ENCODE measurements around the gene NETO2.

Gene NETO2

DNA sequence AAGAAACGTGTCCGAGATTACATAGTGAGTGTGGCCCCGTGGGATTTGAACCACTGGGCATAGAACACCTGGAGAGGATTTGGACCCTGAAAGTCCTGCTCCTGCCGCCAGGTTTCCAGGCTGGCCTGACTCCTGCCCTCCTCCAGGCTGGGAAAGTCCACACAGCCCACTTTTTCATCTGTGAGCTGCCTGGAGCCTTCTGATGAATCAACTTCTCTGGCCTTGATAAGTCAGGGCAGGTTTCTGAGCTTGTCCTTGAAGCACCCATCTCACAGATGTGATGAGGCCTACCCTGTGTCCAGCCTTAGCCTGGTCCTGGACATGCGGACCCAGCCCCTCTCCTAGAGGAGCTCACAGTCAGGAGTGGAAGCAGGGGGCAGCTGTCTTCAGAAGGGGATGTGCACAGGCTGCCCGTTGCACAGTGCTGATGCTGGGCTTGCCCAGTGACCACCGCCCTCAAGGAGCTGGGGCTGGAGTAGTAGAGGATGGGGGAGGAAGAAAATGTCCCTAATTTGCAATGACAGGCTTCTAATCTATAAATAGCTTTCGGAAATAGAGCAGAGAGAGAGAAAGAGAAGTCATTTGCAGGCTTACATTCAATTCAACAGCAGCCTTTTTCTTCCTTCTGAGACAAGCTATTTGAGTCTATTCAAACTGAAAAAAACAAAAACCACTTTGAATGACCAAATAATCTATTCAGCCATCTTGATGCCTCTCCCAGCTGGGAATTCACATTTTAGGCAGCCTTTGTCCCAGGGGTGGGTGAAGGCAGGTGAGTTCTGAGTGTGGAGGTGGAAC, 96.8 kb downstream of the NETO2 start:
- DNase-seq (ENCODE audit: low read depth, low spot score), result no peak

DNA sequence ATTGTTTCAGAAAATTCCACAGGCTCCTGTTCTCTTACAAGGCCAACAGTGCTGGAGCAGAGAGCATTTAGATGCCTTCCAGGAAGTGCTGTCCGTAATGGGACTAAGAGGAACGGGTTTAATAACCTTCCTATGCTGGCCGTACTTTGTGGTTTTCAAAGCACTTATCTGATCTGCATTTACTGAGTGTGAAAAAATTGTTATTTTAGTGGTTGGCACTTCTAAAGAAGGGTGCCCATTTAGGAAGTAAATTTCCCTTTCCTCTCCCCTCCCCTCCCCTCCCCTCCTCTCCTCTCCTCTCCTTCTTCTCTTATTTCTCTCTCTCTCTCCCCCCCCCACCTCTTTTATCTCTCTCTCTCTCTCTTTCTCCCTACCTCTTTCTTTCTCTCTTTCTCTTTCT, 98.3 kb downstream of the NETO2 start:
- no peak for DNase-seq (ENCODE audit: low read depth, low spot score)

GRCh38 chr16:47045023-47045422, 98.7 kb downstream of the NETO2 start:
- DNase-seq (ENCODE audit: low read depth, low spot score), result no peak

DNA sequence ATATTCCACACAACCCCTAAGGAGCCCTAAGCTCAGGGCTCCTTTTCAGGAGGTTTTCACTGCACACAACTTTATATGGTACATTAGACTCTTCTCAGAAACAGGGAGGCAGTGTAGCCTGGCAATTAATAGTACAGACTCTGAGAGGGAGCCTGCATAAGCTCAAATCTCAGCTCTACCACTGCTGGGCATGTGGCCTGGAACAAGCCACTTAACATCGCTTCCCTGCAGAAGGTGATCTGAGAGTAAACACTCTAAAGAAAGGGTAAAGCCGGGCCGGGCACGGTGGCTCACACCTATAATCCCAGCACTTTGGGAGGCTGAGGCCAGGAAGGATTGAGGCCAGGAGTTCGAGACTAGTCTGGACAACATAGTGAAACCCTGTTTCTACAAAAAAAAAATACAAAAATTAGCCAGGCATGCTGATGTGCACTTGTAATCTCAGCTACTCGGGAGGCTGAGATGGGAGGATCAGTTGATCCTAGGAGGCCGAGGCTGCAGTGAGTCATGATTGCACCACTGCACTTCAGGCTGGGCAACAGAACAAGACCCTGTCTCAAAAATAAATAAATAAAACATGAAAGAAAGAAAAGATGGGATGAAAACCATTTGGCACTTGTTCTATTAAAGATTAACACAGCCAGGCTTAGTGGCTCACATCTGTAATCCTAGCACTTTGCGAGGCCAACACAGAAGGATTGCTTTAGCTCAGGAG, 99.6 kb downstream of the NETO2 start:
- DNase-seq (ENCODE audit: low read depth, low spot score), result no peak

DNA sequence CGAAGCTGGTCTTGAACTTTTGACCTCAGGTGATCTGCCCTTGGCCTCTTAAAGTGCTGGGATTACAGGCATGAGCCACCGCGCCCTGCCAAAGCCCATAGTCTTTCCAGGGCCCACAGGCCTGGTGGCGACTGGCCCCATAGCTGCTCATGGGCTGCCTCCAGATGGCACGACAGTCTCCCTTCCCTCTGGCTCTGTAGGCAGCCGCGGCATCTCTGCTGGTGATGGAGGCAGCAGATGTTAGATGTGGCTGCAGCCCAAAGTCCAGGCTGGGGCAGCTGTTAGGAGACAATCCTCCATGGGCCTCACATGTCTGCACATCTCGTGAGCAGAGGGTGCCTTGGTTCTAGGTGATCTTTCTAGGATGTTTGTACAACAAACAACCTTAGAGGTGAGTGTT, 100.5 kb downstream of the NETO2 start:
- no peak for DNase-seq (ENCODE audit: low read depth, low spot score)

DNA sequence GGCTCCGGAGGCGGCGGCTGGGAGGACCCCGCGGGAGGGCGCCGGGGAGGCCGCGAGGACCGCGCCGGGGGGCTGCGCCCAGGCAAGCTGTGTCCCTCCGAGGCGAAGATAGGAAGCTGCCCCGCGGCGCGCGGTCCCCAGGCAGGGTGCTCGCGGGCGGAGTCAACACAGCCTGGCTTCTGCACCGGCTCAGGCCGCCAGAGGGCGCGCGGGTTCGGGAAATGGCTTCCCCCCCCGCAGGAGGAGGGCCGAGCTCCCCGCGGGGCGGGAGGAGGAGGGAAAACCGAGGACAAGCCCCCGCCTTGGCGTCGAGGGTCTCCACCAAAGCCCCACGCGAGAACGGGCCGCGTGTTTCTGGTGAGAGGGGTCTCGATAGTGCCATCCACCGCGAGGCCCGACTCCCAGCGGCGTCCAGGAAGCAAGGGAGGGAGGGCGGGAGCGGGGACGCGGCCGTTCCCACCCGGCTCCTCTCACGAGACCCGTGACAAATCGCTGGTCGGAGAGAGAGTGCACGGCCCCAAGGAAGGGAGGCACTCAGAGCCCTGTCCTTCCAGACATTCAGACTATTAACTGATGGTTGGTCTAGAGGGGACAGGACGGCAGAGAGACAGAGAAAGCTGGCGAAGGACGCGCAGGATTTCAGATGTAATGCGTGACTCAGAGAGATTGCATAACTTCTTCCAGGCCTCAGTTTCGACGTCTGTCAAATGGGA, 105.8 kb downstream of the NETO2 start:
- DNase-seq (ENCODE audit: low read depth, low spot score), result peak; percentile 26

GRCh38 chr16:47037396-47037745, 106.4 kb downstream of the NETO2 start:
- DNase-seq (ENCODE audit: low read depth, low spot score), result no peak

GRCh38 chr16:47036201-47036600, 107.5 kb downstream of the NETO2 start:
- no peak for DNase-seq (ENCODE audit: low read depth, low spot score)

DNA sequence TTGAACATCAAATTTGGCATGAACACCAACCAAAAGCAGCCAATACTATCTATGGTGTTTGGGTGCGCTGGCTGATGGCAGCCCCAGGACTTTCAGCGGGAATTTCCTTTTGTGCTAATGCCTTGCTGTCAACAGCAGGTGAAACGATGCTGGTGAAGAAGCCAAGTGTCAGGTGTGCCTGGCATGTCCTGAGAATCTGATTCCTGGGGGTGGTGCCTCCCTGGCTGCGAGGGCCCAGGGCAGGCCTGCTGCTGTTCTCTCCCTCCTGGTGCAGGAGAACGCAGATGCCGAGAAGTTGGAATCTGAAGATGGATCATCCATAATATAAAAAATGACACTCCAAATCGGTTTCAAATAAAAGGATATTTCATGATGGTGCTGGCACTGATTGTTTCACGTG, 108.3 kb downstream of the NETO2 start:
- no peak for DNase-seq (ENCODE audit: low read depth, low spot score)

- no peak for DNase-seq (ENCODE audit: low read depth, low spot score)
These were observed 109.3 kb downstream of the NETO2 start for GRCh38 chr16:47034455-47034854.

DNA sequence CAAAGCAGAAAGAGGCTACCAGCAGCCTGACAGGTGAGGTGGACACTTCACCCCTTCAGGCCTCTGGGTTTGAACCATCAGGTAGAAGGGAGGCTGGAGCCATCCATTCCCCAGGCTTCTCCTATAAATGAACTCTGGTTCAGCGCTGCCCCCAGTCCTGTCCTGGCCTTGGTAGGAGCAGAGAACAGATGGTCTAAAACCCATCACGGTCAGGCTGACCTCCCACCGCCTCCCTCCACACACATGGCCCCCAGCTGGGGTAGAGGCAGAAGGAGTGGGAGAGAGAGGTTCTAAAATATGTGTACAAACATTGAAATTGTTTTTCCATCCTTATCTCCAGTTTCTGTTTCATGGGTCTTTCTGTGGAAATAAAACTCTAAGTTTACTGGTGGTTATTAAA, 110.6 kb downstream of the NETO2 start:
- no peak for DNase-seq (ENCODE audit: low read depth, low spot score)

DNA sequence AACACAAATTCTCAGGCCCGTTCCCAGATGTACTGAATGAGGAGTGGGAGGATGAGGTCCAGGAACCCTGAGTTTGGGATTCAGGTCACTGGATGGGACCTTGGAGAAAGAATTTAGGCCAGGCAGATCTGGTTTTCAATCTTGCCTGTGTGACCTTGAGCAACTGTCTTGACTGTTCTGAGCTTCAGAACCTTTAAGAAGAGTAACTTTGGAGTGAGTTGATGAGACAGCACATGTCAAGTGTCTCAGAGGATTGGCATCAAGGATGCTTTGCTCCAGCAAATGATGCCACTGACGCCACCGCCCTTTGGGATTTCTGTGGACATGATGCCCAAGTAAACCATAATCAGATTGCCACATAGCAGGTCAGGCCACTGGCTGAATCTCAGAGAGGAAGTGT, 114.0 kb downstream of the NETO2 start:
- DNase-seq (ENCODE audit: low read depth, low spot score), result no peak

DNA sequence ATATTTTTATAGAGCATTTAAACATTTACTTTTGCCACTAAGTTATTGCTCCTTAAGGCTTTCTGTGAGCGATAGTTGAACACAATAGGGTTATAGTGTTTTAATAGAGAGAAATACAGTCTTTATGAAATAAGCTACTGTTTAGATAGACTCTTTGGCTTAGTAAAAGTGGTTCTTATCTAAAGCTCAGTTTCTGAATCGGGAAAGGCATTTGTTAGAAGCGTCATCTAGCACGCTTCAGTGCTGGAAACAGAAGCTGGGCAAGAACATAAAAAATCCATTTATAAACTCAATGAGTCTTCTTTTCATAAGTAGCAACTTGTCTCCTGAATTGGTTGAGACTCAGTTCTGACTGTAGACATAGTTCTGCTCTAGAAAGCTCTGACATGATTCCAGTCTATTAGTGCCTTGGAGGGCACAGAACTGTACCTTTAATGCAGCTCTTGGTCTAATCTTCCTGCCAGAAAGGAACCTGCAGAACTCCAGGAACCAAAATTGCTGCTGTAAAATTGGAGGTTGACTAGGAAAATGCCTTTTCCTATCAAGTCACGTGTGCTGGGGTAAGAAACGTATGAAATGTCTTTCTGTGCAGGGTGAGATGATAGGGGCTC, 114.9 kb downstream of the NETO2 start:
- DNase-seq (ENCODE audit: low read depth, low spot score), result no peak
